NT2/D1 (cell line): ENCODE results near the gene PCYT1A.
"Not testable (repeated sequence)": the region's sequence is repeated elsewhere in the genome, so short reads cannot be mapped to it uniquely, and the experiment has no call there.

ENCODE experiments used
- SUZ12 ChIP-seq: IDR thresholded peaks from 2 replicates; pipeline ENCODE4 v1.6.1; 2011; ENCODE audit not compliant: insufficient read length, insufficient read depth; ENCODE audit errors: extremely low read depth
- YY1 ChIP-seq: IDR thresholded peaks from 2 replicates; pipeline ENCODE4 v1.6.1; 2011; ENCODE audit not compliant: insufficient read length, insufficient read depth
- ZNF274 ChIP-seq: IDR thresholded peaks from 2 replicates; pipeline ENCODE4 v1.6.1; 2011; ENCODE audit warnings: mild to moderate bottlenecking, low read depth, low read length

GRCh38 chr3:196316799-196317686 is 29.5 kb upstream of the PCYT1A start:
- TF ChIP-seq SUZ12, YY1, ZNF274: not testable (repeated sequence)
